Breast epithelium (tissue), 3 donors: ENCODE results near the gene GCFC2.

Experiments used
- POLR2A ChIP-seq: fragments of 450-650 bp; IDR thresholded peaks from one replicate; pipeline ENCODE4 v1.6.1; 2016; ENCODE audit warnings: antibody characterized with exemption, mild to moderate bottlenecking, moderate library complexity
- POLR2AphosphoS5 ChIP-seq, 3 donors: sonication (generic); formaldehyde crosslinking; IDR thresholded peaks; one replicate each; pipeline ENCODE4 v1.6.1; 2017; ENCODE audit warnings: antibody characterized with exemption in 3 of 3

DNA sequence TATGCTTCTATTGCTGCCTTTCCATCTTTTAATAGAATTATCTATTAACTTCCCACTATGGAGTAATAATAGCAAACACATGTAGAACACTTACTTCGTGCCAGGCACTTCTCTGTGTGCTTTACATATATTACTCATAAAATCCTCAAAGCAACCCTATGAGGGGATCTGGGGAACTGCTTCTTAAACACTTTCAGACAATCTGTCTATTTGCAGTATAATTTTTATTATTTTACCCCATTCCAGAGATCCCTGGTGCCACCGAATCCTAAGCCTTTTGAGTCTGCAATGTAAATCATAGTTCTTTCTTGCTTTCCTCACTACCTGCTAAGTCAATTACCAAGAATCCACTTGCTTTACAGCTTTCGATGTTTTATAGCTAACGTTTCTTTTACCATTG, 25.6 kb upstream of the GCFC2 start:
- TF ChIP-seq POLR2A (no peak), POLR2AphosphoS5 (IDR thresholded peaks at IDR 0.05) (no peak)
